Testis (tissue), 2 donors: Measurements from ENCODE around the gene PCDHGA12.
A peak's percentile ranks its signal among the peaks of the same experiment; 100 is the strongest.
"Not testable (repeated sequence)": the region's sequence is repeated elsewhere in the genome, so short reads cannot be mapped to it uniquely, and the experiment has no call there.

Experiments
- CTCF ChIP-seq, 3 experiments: fragments of 450-650 bp in 2 of 3; fragments of 200-600 bp in 1 of 3; sonication (generic) in 1 of 3; IDR thresholded peaks; one replicate each; pipeline ENCODE4 v1.5.1; 2016 to 2019; ENCODE audit warnings: antibody characterized with exemption in 3 of 3, mild to moderate bottlenecking in 2 of 3, moderate library complexity in 1 of 3
- POLR2A ChIP-seq: fragments of 450-650 bp; IDR thresholded peaks from one replicate; pipeline ENCODE4 v1.6.1; 2017; ENCODE audit warnings: antibody characterized with exemption, mild to moderate bottlenecking, moderate library complexity

GRCh38 chr5:141397756-141398551 lies 32.4 kb upstream of the PCDHGA12 start, which contains the start of gene PCDHGB5:
- TF ChIP-seq CTCF (IDR thresholded peaks at IDR 0.05) = peak; percentile 55 to 67 (median 59)
- not testable (repeated sequence) for TF ChIP-seq POLR2A
